ENCODE results near the gene ERCC8.

Gene ERCC8

GRCh38 chr5:60856066-60856465 is 88.8 kb downstream of the ERCC8 start:
- Histone ChIP-seq H3K9me3 (replicated peaks; ENCODE audit: low read length) (no peaks in the 10 kb centered on the region), H3K4me3 (ENCODE audit: low read length) (no peak overlapping the region), H3K36me3 (ENCODE audit: insufficient read depth, low read length) (no peaks in the 10 kb centered on the region), H3K4me1 (ENCODE audit: control insufficient read depth, insufficient read depth, low read length) (no peaks in the 10 kb centered on the region), H3K4me2 (ENCODE audit: low read length) (no peak overlapping the region), H3K27me3 (ENCODE audit: control insufficient read depth, insufficient read depth, low read length) (peaks cover 9% of the 10 kb centered on the region), H3K9ac (ENCODE audit: low read depth, low read length) (no peak overlapping the region)

- Histone ChIP-seq H3K9ac (ENCODE audit: low read depth, low read length) (no peak overlapping the region), H3K9me3 (replicated peaks; ENCODE audit: low read length) (no peaks in the 10 kb centered on the region)
These were observed 91.9 kb downstream of the ERCC8 start for GRCh38 chr5:60852940-60853339.

GRCh38 chr5:60852317-60852716 is 92.6 kb downstream of the ERCC8 start:
- no peaks in the 10 kb centered on the region for H3K4me1 ChIP-seq (ENCODE audit: control insufficient read depth, insufficient read depth, low read length)
- H3K36me3 ChIP-seq (ENCODE audit: insufficient read depth, low read length), result no peaks in the 10 kb centered on the region
- H3K9me3 ChIP-seq (replicated peaks; ENCODE audit: low read length), result no peaks in the 10 kb centered on the region
- H3K27me3 ChIP-seq (ENCODE audit: control insufficient read depth, insufficient read depth, low read length), result peaks cover 9% of the 10 kb centered on the region
- no peak overlapping the region for H3K9ac ChIP-seq (ENCODE audit: low read depth, low read length)
- no peak overlapping the region for H3K4me3 ChIP-seq (ENCODE audit: low read length)
- no peak overlapping the region for H3K4me2 ChIP-seq (ENCODE audit: low read length)

More at GRCh38 chr5:60852940-60853339, 91.9 kb downstream of the ERCC8 start:
- Histone ChIP-seq H3K27me3 (ENCODE audit: control insufficient read depth, insufficient read depth, low read length) (peaks cover 9% of the 10 kb centered on the region), H3K4me3 (ENCODE audit: low read length) (no peak overlapping the region), H3K4me2 (ENCODE audit: low read length) (no peak overlapping the region), H3K36me3 (ENCODE audit: insufficient read depth, low read length) (no peaks in the 10 kb centered on the region), H3K4me1 (ENCODE audit: control insufficient read depth, insufficient read depth, low read length) (no peaks in the 10 kb centered on the region)

GRCh38 chr5:60851626-60852025 is 93.2 kb downstream of the ERCC8 start:
- H3K27me3 ChIP-seq (ENCODE audit: control insufficient read depth, insufficient read depth, low read length), result peaks cover 13% of the 10 kb centered on the region

GRCh38 chr5:60846298-60846697 is 98.6 kb downstream of the ERCC8 start:
- no peak overlapping the region for H3K4me2 ChIP-seq (ENCODE audit: low read length)
- no peak overlapping the region for H3K4me3 ChIP-seq (ENCODE audit: low read length)
- H3K9me3 ChIP-seq (replicated peaks; ENCODE audit: low read length), result no peaks in the 10 kb centered on the region
- peaks cover 44% of the 10 kb centered on the region for H3K27me3 ChIP-seq (ENCODE audit: control insufficient read depth, insufficient read depth, low read length)
- H3K9ac ChIP-seq (ENCODE audit: low read depth, low read length), result no peak overlapping the region
- H3K4me1 ChIP-seq (ENCODE audit: control insufficient read depth, insufficient read depth, low read length), result peaks cover 10% of the 10 kb centered on the region
- H3K36me3 ChIP-seq (ENCODE audit: insufficient read depth, low read length), result no peaks in the 10 kb centered on the region

More at GRCh38 chr5:60851626-60852025, 93.2 kb downstream of the ERCC8 start:
- no peak overlapping the region for H3K9ac ChIP-seq (ENCODE audit: low read depth, low read length)
- no peaks in the 10 kb centered on the region for H3K4me1 ChIP-seq (ENCODE audit: control insufficient read depth, insufficient read depth, low read length)
- no peaks in the 10 kb centered on the region for H3K36me3 ChIP-seq (ENCODE audit: insufficient read depth, low read length)
- no peak overlapping the region for H3K4me3 ChIP-seq (ENCODE audit: low read length)
- no peak overlapping the region for H3K4me2 ChIP-seq (ENCODE audit: low read length)
- H3K9me3 ChIP-seq (replicated peaks; ENCODE audit: low read length), result no peaks in the 10 kb centered on the region

GRCh38 chr5:60843936-60844905 is 100.6 kb downstream of the ERCC8 start, which contains the start of gene ELOVL7:
TSS of gene ELOVL7 (minus strand) at chr5:60844269. CDS start at chr5:60787397, 56,872 bp downstream.
- Histone ChIP-seq H3K36me3 (ENCODE audit: insufficient read depth, low read length) (no peaks in the 10 kb centered on the region), H3K4me2 (ENCODE audit: low read length) (peak within 1 kb of the TSS; percentile 97), H3K4me1 (ENCODE audit: control insufficient read depth, insufficient read depth, low read length) (peaks cover 10% of the 10 kb centered on the region), H3K4me3 (ENCODE audit: low read length) (peak within 1 kb of the TSS; percentile 81), H3K9me3 (replicated peaks; ENCODE audit: low read length) (no peaks in the 10 kb centered on the region), H3K27me3 (ENCODE audit: control insufficient read depth, insufficient read depth, low read length) (peaks cover 62% of the 10 kb centered on the region), H3K9ac (ENCODE audit: low read depth, low read length) (peak within 1 kb of the TSS; percentile 34)

- H3K9ac ChIP-seq (ENCODE audit: low read depth, low read length), result peak overlapping the region; percentile 34
- no peaks in the 10 kb centered on the region for H3K9me3 ChIP-seq (replicated peaks; ENCODE audit: low read length)
- H3K4me2 ChIP-seq (ENCODE audit: low read length), result peak overlapping the region; percentile 97
- peaks cover 10% of the 10 kb centered on the region for H3K4me1 ChIP-seq (ENCODE audit: control insufficient read depth, insufficient read depth, low read length)
- H3K36me3 ChIP-seq (ENCODE audit: insufficient read depth, low read length), result no peaks in the 10 kb centered on the region
- H3K4me3 ChIP-seq (ENCODE audit: low read length), result peak overlapping the region; percentile 81
- H3K27me3 ChIP-seq (ENCODE audit: control insufficient read depth, insufficient read depth, low read length), result peaks cover 64% of the 10 kb centered on the region
These were observed 101.4 kb downstream of the ERCC8 start for GRCh38 chr5:60843386-60843935.

GRCh38 chr5:60842871-60843385 is 101.9 kb downstream of the ERCC8 start:
- Histone ChIP-seq H3K9me3 (replicated peaks; ENCODE audit: low read length) (no peaks in the 10 kb centered on the region), H3K27me3 (ENCODE audit: control insufficient read depth, insufficient read depth, low read length) (peaks cover 69% of the 10 kb centered on the region), H3K4me1 (ENCODE audit: control insufficient read depth, insufficient read depth, low read length) (peaks cover 10% of the 10 kb centered on the region), H3K9ac (ENCODE audit: low read depth, low read length) (no peak overlapping the region), H3K4me2 (ENCODE audit: low read length) (peak overlapping the region; percentile 97), H3K36me3 (ENCODE audit: insufficient read depth, low read length) (no peaks in the 10 kb centered on the region), H3K4me3 (ENCODE audit: low read length) (peak overlapping the region; percentile 81)

- H3K9me3 ChIP-seq (replicated peaks; ENCODE audit: low read length), result no peaks in the 10 kb centered on the region
- H3K9ac ChIP-seq (ENCODE audit: low read depth, low read length), result no peak overlapping the region
- H3K27me3 ChIP-seq (ENCODE audit: control insufficient read depth, insufficient read depth, low read length), result peaks cover 76% of the 10 kb centered on the region
- H3K4me2 ChIP-seq (ENCODE audit: low read length), result no peak overlapping the region
- peaks cover 10% of the 10 kb centered on the region for H3K4me1 ChIP-seq (ENCODE audit: control insufficient read depth, insufficient read depth, low read length)
- no peaks in the 10 kb centered on the region for H3K36me3 ChIP-seq (ENCODE audit: insufficient read depth, low read length)
- H3K4me3 ChIP-seq (ENCODE audit: low read length), result no peak overlapping the region
These were observed 103.5 kb downstream of the ERCC8 start for GRCh38 chr5:60841361-60841760.

- no peaks in the 10 kb centered on the region for H3K4me1 ChIP-seq (ENCODE audit: control insufficient read depth, insufficient read depth, low read length)
- H3K9ac ChIP-seq (ENCODE audit: low read depth, low read length), result no peak overlapping the region
- H3K9me3 ChIP-seq (replicated peaks; ENCODE audit: low read length), result no peaks in the 10 kb centered on the region
- H3K4me2 ChIP-seq (ENCODE audit: low read length), result no peak overlapping the region
- H3K4me3 ChIP-seq (ENCODE audit: low read length), result no peak overlapping the region
- H3K36me3 ChIP-seq (ENCODE audit: insufficient read depth, low read length), result no peaks in the 10 kb centered on the region
- H3K27me3 ChIP-seq (ENCODE audit: control insufficient read depth, insufficient read depth, low read length), result peaks cover 38% of the 10 kb centered on the region
These were observed 108.7 kb downstream of the ERCC8 start for GRCh38 chr5:60836131-60836530.

GRCh38 chr5:60835554-60835953 is 109.3 kb downstream of the ERCC8 start:
- Histone ChIP-seq H3K9me3 (replicated peaks; ENCODE audit: low read length) (no peaks in the 10 kb centered on the region), H3K4me3 (ENCODE audit: low read length) (no peak overlapping the region), H3K4me2 (ENCODE audit: low read length) (no peak overlapping the region), H3K36me3 (ENCODE audit: insufficient read depth, low read length) (no peaks in the 10 kb centered on the region), H3K27me3 (ENCODE audit: control insufficient read depth, insufficient read depth, low read length) (peaks cover 34% of the 10 kb centered on the region), H3K4me1 (ENCODE audit: control insufficient read depth, insufficient read depth, low read length) (no peaks in the 10 kb centered on the region), H3K9ac (ENCODE audit: low read depth, low read length) (no peak overlapping the region)
